HG03097 (cell line): Measurements from ENCODE around the gene GRIK5.
"Not testable (repeated sequence)": the region's sequence is repeated elsewhere in the genome, so short reads cannot be mapped to it uniquely, and the experiment has no call there.

Experiments used
- ATAC-seq: cut with Tn5 transposase; IDR thresholded peaks from one replicate; pipeline ENCODE4 v1.9.1; 2021; ENCODE audit not compliant: unreplicated experiment, low FRiP score

GRIK5 gene

GRCh38 chr19:42023121-42023942, 46.7 kb downstream of the GRIK5 start:
- no peak for ATAC-seq

- no peak for ATAC-seq
Measured at GRCh38 chr19:42022616-42023015, 47.4 kb downstream of the GRIK5 start.

GRCh38 chr19:42021185-42021584, 48.8 kb downstream of the GRIK5 start:
- no peak for ATAC-seq

GRCh38 chr19:42018503-42019193, 51.4 kb downstream of the GRIK5 start:
- no peak for ATAC-seq

GRCh38 chr19:42017040-42017439, 53.0 kb downstream of the GRIK5 start:
- no peak for ATAC-seq

- ATAC-seq, result not testable (repeated sequence)
Measured at GRCh38 chr19:42012747-42013146, 57.3 kb downstream of the GRIK5 start.

- no peak for ATAC-seq
Measured at GRCh38 chr19:42010245-42011126, 59.5 kb downstream of the GRIK5 start.

- ATAC-seq, result no peak
Measured at GRCh38 chr19:42006569-42006968, 63.4 kb downstream of the GRIK5 start.

GRCh38 chr19:42005504-42005903, 64.5 kb downstream of the GRIK5 start:
- ATAC-seq, result no peak

GRCh38 chr19:42003506-42004294, 66.3 kb downstream of the GRIK5 start:
- ATAC-seq, result no peak

GRCh38 chr19:41999878-42000208, 70.2 kb downstream of the GRIK5 start:
- no peak for ATAC-seq

- ATAC-seq, result no peak
Measured at GRCh38 chr19:41999071-41999877, 70.7 kb downstream of the GRIK5 start.

- no peak for ATAC-seq
Measured at GRCh38 chr19:41998246-41999020, 71.6 kb downstream of the GRIK5 start.

GRCh38 chr19:41997851-41998229, 72.2 kb downstream of the GRIK5 start:
- ATAC-seq, result no peak

GRCh38 chr19:41997121-41997850, 72.7 kb downstream of the GRIK5 start:
- no peak for ATAC-seq

GRCh38 chr19:41995959-41996797, 73.8 kb downstream of the GRIK5 start:
- ATAC-seq, result no peak
